ENCODE results near the gene PRELID3B.

The PRELID3B gene

DNA sequence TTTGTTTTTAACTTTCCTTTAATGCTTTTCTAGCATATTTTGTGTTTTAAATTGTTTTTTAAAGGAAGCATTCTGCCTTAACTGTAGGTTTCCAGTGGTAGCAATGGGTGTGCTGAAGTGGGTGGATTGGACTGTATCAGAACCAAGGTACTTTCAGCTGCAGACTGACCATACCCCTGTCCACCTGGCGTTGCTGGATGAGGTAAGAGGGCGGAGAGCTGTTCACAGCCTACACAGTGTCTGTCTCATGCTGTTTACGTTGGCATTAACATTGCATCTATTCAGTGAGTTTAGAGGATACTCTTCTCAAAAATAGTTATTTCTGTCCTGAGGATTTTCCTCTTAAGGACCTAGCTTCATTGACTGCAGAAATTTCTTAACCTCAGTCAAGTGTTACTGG, 49.7 kb downstream of the PRELID3B start:
- no peak for DNase-seq

DNA sequence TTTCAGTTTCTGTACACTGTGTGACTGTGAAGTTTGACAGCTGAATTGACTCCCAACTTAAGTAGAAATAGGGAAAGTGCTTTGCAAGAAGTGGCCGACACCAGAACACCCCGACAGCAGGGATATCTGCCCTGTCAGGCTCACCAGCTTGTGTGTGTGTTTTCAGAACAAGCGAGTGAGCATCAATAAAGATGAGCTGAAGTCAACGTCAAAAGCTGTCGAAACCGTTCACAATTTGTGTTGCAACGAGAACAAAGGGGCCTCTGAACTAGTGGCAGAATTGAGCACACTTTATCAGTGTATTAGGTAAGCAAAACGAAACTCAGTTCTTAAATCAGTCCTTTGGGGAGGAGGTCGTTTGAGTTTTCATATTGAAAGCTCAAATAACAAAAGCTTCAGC, 50.9 kb downstream of the PRELID3B start:
- no peak for DNase-seq

DNA sequence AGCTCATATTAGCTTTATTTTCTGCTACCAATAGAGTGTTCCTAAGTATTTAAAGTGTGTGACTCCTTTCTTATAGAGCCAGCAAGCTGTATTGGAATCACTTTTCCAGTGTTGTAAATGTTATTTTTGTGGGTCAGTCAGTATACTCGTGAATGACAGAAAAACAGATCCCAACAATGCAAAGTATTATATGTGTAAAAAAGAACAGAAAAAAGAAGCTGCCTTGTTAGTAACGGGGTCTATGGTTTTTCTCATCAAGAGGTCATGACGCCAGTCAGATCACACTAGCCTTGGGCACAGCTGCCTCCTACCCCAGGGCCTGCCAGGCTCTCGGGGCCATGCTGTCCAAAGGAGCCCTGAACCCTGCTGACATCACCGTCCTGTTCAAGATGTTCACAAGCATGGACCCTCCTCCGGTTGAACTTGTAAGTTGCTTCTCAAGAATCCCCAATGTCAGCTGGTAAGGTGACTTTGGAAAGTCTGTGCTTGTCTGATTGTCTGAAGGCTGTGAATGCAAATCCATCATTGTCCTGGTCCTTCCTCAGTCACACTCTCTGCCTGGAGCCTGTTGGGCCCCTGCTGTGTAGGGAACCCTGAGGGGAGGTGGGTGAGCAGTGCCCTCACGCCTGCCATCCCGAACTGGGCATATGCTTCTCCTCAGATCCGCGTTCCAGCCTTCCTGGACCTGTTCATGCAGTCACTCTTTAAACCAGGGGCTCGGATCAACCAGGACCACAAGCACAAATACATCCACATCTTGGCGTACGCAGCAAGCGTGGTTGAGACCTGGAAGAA, 51.7 kb downstream of the PRELID3B start:
- DNase-seq: no peak

DNA sequence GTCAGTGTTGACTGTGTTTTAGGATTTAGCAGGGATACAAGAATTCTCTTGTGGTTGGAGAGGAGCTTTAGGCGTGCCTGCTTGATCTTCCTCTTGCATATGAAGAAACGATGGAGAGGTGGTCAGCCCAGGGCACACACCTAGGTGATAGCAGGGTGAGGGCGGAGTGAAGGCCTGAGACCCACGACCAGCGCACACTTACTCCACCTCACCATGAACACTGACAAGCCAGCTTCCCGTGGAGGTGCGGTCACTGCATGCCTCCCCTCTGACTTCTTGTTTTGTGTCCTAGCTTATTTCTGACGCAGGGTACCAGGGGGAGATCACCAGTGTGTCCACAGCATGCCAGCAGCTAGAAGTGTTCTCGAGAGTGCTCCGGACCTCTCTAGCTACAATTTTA, 53.4 kb downstream of the PRELID3B start:
- no peak for DNase-seq

DNA sequence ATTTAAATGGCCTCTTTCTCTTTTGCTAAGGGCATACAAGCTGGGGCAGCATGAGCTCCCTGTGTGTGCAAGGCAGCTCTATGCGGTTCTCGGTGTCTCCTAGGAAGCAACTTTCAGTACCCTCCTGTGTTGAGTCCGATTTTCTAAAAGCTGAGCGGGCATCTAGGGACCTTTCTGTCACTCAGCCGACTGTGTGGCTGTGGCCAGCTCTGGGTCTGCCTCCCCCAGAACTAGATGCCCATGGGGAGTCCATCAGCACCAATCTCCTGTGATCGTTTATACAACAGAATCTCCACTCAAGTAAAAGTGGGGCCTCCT, 54.1 kb downstream of the PRELID3B start:
- no peak for DNase-seq

DNA sequence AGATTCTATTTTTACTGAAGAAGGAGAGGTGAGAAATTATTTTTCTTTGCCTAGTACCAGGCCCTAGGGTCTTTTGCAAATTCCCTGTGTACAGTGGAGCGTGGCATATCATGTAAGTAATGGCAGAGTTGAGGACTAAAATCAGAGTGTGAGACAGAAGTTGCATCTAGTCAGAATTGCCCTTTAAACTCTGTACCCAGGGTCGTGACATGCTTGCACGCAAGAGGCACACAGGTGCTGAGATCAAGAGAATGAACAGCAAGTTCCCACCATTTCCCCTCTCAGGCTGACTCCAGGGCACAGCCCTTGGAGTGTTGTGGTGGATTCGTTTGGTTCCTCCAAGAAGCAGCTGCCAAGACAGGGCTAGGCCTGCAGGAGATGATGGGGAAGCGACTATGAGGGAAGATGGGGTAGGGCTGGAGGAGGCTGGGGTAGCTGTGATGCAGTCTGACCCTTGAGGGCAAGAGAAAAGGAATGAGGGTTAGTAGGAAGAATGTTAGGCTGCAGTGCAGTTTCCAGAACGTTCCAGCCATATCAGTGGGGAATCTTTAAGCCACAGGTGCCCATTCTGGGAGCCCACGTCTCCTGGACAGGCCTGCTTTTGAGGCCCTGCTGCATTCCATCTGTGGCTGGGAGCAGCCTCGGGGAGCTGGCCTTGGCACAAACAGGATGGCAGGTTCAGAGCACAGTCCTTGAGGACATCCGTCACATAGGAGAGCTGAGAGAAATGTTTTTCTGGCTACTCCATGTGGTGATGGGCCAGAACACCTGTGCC, 54.6 kb downstream of the PRELID3B start:
- DNase-seq: no peak

DNA sequence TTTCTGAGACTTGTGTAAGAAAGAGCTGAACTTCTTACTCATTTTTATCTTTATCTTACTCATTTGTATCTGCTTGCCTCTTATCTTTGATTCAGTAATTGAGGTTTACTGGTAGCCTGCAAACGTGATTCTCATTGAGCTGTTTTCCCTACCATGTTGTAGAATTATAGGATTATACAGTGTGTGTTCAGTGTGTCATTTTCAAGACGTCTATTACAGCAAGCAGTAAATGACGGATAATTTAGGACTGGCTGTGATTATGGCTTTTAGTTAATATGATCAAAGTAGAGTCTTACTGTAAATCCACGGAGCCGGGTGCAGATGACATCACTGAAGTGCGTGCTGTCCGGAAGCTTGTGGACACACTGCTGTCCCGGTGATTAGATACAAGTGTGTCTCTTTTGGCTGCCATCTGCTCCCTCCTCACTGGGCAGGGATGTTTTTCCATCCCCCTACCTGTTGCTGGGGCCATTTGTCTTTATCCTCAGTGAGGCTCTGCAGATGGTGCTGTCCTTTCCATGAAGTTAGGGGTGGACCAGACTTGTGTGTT, 55.5 kb downstream of the PRELID3B start:
- DNase-seq: no peak

DNA sequence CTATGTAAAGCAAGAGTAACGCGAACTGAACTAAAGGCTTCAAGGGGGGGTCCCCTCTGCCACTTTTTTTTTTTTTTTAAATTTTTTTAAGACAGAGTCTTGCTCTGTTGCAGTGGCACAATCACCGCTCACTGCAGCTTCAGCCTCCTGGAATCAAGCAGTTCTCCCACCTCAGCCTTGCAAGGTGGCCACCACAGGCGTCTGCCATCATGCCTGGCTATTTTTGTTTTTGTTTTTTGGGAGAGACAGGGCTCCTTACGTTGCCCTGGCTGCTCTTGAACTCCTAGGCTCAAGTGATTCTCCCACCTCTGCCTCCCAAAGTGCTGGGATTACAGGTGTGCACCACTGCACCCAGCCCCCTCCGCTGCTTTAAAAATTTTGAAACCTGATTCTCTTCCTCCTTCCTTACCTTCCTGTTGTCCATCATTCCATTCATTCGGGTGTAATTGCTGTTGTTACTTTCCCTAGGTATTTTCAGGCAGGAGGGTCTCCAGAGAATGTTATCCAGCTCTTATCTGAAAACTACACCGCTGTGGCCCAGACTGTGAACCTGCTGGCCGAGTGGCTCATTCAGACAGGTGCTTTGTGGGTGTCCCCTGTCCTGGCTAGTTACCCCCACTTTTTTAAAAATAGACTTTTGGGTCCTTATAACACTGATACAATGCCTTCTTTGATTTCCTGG, 56.2 kb downstream of the PRELID3B start:
- DNase-seq: no peak

DNA sequence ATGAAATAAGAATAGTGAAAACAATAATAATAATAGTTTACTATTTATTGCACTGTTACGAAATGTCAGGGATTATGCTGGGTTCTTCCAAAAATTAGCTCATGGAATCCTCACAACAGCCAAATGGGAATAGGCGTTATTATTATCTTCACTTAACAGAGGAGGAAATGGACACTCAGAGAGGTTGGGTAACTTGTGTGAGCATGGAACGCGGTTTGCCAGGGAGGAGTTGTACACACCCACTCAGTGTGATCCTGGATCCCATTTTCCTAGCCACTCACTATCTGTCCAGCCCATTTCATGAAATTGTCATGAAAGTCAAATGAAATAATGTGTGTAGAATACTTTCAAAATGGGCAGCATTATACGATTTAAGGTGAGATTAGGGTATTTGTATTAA, 56.9 kb downstream of the PRELID3B start:
- DNase-seq: no peak

DNA sequence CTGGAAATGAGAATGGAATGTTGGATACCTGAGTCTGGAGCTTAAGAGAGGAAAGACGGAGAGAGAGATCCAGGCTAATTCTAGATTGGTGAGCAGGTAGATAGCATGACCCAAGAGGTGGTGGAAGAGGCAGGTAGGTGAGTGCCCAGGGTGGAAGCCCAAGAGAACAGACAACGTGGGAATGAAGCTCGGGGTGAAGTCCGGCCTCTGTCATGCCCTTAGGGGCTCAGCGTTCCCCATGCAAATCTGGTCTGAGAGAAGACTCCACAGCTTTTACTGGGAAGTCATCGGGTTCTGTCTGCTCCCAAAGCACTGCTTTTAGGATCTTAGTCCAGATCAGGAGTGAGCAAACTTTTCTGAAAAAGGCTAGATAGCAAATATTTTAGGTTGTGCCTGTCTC, 57.9 kb downstream of the PRELID3B start:
- no peak for DNase-seq
